SK-N-MC (cell line): Measurements from ENCODE around the gene C19orf38.

Source experiments
- EZH2 ChIP-seq: fragments of 200-600 bp; sonication (generic); IDR thresholded peaks from one replicate; pipeline ENCODE4 v1.6.1; 2017; ENCODE audit warnings: antibody characterized with exemption
- POLR2AphosphoS5 ChIP-seq: IDR thresholded peaks from 2 replicates; pipeline ENCODE4 v1.6.1; 2012; ENCODE audit warnings: mild to moderate bottlenecking, low read depth, low read length, borderline replicate concordance

- TF ChIP-seq POLR2AphosphoS5 (no peak), EZH2 (no peak)
These were observed 29.7 kb upstream of the C19orf38 start for GRCh38 chr19:10818301-10819123.
